Calu3 (cell line): Measurements from ENCODE around the gene CDKAL1. TPM values are rescaled to one million over a fixed set of nuclear protein-coding genes. Genes with fewer than 3 reads are reported as not detected.
"Not testable (repeated sequence)": the region's sequence is repeated elsewhere in the genome, so short reads cannot be mapped to it uniquely, and the experiment has no call there.

ENCODE experiments used
- BruUV-seq: library from RNA; stranded (reverse); fragments of 400-500 nt; replicated peaks from 2 replicates; lab custom pipeline; 2021; lab: Mats Ljungman, UMichigan
- CTCF ChIA-PET: fragments of 300-600 bp; sonication (Branson Sonifier 250); formaldehyde crosslinking; loops from one replicate; lab custom pipeline; 2022; ENCODE audit warnings: antibody characterized with exemption; lab: Charles Lee
- DNase-seq: peaks from one replicate; pipeline ENCODE4 v3.0.0; 2022
- H3K27ac Mint-ChIP-seq: one replicate; pipeline ENCODE4 v1.8.0; 2022; ENCODE audit warnings: mixed read lengths; ENCODE audit not compliant: unreplicated experiment
- H3K27me3 Mint-ChIP-seq: one replicate; pipeline ENCODE4 v1.8.0; 2022; ENCODE audit warnings: mixed read lengths; ENCODE audit not compliant: unreplicated experiment
- H3K36me3 Mint-ChIP-seq: one replicate; pipeline ENCODE4 v1.8.0; 2022; ENCODE audit warnings: mild to moderate bottlenecking, moderate library complexity, mixed read lengths; ENCODE audit not compliant: insufficient read depth, unreplicated experiment
- H3K4me1 Mint-ChIP-seq: one replicate; pipeline ENCODE4 v1.8.0; 2022; ENCODE audit warnings: mild to moderate bottlenecking, low read depth, mixed read lengths; ENCODE audit not compliant: unreplicated experiment
- H3K4me3 Mint-ChIP-seq: one replicate; pipeline ENCODE4 v1.8.0; 2022; ENCODE audit warnings: mild to moderate bottlenecking, low read depth, moderate library complexity, mixed read lengths; ENCODE audit not compliant: unreplicated experiment
- H3K9me3 Mint-ChIP-seq: one replicate; pipeline ENCODE4 v1.8.0; 2022; ENCODE audit warnings: low read depth, mixed read lengths; ENCODE audit not compliant: unreplicated experiment
- CTCF ChIP-seq: fragments of 200-600 bp; IDR thresholded peaks from one replicate; pipeline ENCODE4 v1.8.0; 2022; ENCODE audit warnings: antibody characterized with exemption; ENCODE audit not compliant: unreplicated experiment
- intact Hi-C: fragments of 100-400 bp; cut with micrococcal nuclease; formaldehyde crosslinking; loops from one replicate; pipeline ENCODE4 v1.10.0; 2022; ENCODE audit not compliant: unreplicated experiment
- total RNA-seq: library from RNA; stranded (reverse); gene quantifications from 2 replicates; pipeline ENCODE4 v1.2.3, GENCODE V29; 2022

CDKAL1 gene
- total RNA-seq, 1 experiment from 2014 or later = 39.6 TPM

- DNase-seq = no peak
- Mint-ChIP-seq H3K27ac (no peak overlapping the region), H3K9me3 (no peaks in the 10 kb centered on the region), H3K4me1 (peaks cover 32% of the 10 kb centered on the region), H3K4me3 (no peak overlapping the region), H3K36me3 (no peaks in the 10 kb centered on the region), H3K27me3 (no peaks in the 10 kb centered on the region)
- BruUV-seq = no TSS peak
- intact Hi-C loops = no loop called here
- CTCF ChIA-PET = interaction anchor here (1.0 kb wide), 1 partner anchor 9 kb away, joined by 3 read pairs; no protein-coding TSS in a partner anchor
- no peak for TF ChIP-seq CTCF
Measured at GRCh38 chr6:20921578-20921977, 387.3 kb downstream of the CDKAL1 start.

GRCh38 chr6:20922743-20923142 lies 388.5 kb downstream of the CDKAL1 start:
- BruUV-seq = no TSS peak
- no peaks in the 10 kb centered on the region for H3K36me3 Mint-ChIP-seq
- TF ChIP-seq CTCF = no peak
- intact Hi-C loops = no loop called here
- H3K4me3 Mint-ChIP-seq = no peak overlapping the region
- DNase-seq = no peak
- H3K27ac Mint-ChIP-seq = no peak overlapping the region
- CTCF ChIA-PET = interaction anchor here (0.5 to 0.7 kb wide), 3 partner anchors 36 to 1906 kb away, joined by 3 read pairs; no protein-coding TSS in a partner anchor
- H3K9me3 Mint-ChIP-seq = no peaks in the 10 kb centered on the region
- no peaks in the 10 kb centered on the region for H3K27me3 Mint-ChIP-seq
- H3K4me1 Mint-ChIP-seq = peaks cover 32% of the 10 kb centered on the region

- BruUV-seq, H3K4me3 Mint-ChIP-seq, H3K9me3 Mint-ChIP-seq, H3K27ac Mint-ChIP-seq, intact Hi-C loops, DNase-seq, H3K36me3 Mint-ChIP-seq, H3K27me3 Mint-ChIP-seq: not testable (repeated sequence)
- H3K4me1 Mint-ChIP-seq = peaks cover 35% of the 10 kb centered on the region
- CTCF ChIA-PET = interaction anchor here (0.5 kb wide), 2 partner anchors 90 to 908 kb away, joined by 3 to 4 read pairs; no protein-coding TSS in a partner anchor
Measured at GRCh38 chr6:20924094-20924493, 389.8 kb downstream of the CDKAL1 start.

- no peak overlapping the region for H3K4me3 Mint-ChIP-seq
Measured at GRCh38 chr6:20924911-20925543, 390.8 kb downstream of the CDKAL1 start.

More at GRCh38 chr6:20924911-20925543, 390.8 kb downstream of the CDKAL1 start:
- TF ChIP-seq CTCF = no peak
- Mint-ChIP-seq H3K27ac (no peak overlapping the region), H3K4me1 (peaks cover 41% of the 10 kb centered on the region), H3K36me3 (no peaks in the 10 kb centered on the region), H3K27me3 (no peaks in the 10 kb centered on the region), H3K9me3 (no peaks in the 10 kb centered on the region)
- intact Hi-C loops = no loop called here
- CTCF ChIA-PET = no interaction called here
- BruUV-seq = no TSS peak
- DNase-seq = no peak
